GM12878 (cell line): ENCODE data around the gene PRKN. TPM values are rescaled to one million over a fixed set of nuclear protein-coding genes. Genes with fewer than 3 reads are reported as not detected.

Experiments used
- ATAC-seq: fragments of 200-7000 bp; cut with Tn5 transposase; 3 replicates; pipeline ENCODE4 v1.9.1; 2020; ENCODE audit warnings: mild to moderate bottlenecking, moderate library complexity
- BruUV-seq: library from RNA; stranded (reverse); fragments of 400-500 nt; replicated peaks from 2 replicates; lab custom pipeline; 2021; lab: Mats Ljungman, UMichigan
- CTCF ChIA-PET: fragments of 300-600 bp; sonication (Branson Sonifier 250); formaldehyde crosslinking; extraction: SDS; loops from one replicate; lab custom pipeline; 2021; ENCODE audit warnings: inconsistent platforms; lab: Yijun Ruan, JAX
- POLR2A ChIA-PET: fragments of 350-600 bp; formaldehyde crosslinking; extraction: SDS; loops from one replicate; lab custom pipeline; 2021; ENCODE audit warnings: inconsistent platforms; lab: Charles Lee
- RAD21 ChIA-PET: fragments of 300-600 bp; sonication (Branson Sonifier 250); formaldehyde crosslinking; loops from one replicate; lab custom pipeline; 2023; ENCODE audit warnings: antibody characterized with exemption; ENCODE audit not compliant: unreplicated experiment; lab: Charles Lee
- SMC1A ChIA-PET: fragments of 300-600 bp; sonication (Branson Sonifier 250); formaldehyde crosslinking; loops from one replicate; lab custom pipeline; 2023; ENCODE audit not compliant: unreplicated experiment, uncharacterized antibody; lab: Charles Lee
- DNase-seq: peaks from one replicate; pipeline ENCODE4 v3.0.0-alpha.2; 2011; ENCODE audit warnings: low read depth, low spot score
- FAIRE-seq: peaks from 3 replicates; lab custom pipeline; 2011; peaks lifted over from hg19 to GRCh38; lab: Jason Lieb, UNC
- H2AFZ ChIP-seq: 2 replicates; pipeline ENCODE4 v1.6.0; 2011; ENCODE audit warnings: low read depth, low read length, control low read depth; ENCODE audit not compliant: control insufficient read depth
- H3K27ac ChIP-seq: 2 replicates; pipeline ENCODE4 v1.5.1; 2011; ENCODE audit warnings: control low read depth; ENCODE audit not compliant: control insufficient read depth, insufficient read depth
- H3K27me3 ChIP-seq, 2 experiments: replicated peaks in 1 of 2; 2 replicates each; pipeline versions ENCODE4 v1.6.0 to v1.6.1; 2011; ENCODE audit warnings: low read length in 1 of 2; ENCODE audit not compliant: control insufficient read depth in 2 of 2, insufficient read depth in 2 of 2
- H3K36me3 ChIP-seq, 2 experiments: 2 replicates each; pipeline ENCODE4 v1.5.1; 2011; ENCODE audit warnings: low read length in 1 of 2; ENCODE audit not compliant: control insufficient read depth in 2 of 2, insufficient read depth in 2 of 2
- H3K4me1 ChIP-seq: 2 replicates; pipeline ENCODE4 v1.6.1; 2011; ENCODE audit warnings: mild to moderate bottlenecking, low read length, moderate library complexity, mixed read lengths; ENCODE audit not compliant: control insufficient read depth, insufficient read depth
- H3K4me2 ChIP-seq: 2 replicates; pipeline ENCODE4 v1.6.0; 2011; ENCODE audit warnings: control low read depth; ENCODE audit not compliant: control insufficient read depth, insufficient read depth
- H3K4me3 ChIP-seq: fragments of 200-600 bp; sonication (generic); 2 replicates; pipeline ENCODE4 v1.5.1; 2016
- H3K79me2 ChIP-seq: 2 replicates; pipeline ENCODE4 v1.6.0; 2011; ENCODE audit warnings: low read length; ENCODE audit not compliant: control insufficient read depth, insufficient read depth
- H3K9ac ChIP-seq: 2 replicates; pipeline ENCODE4 v1.8.0; 2011; ENCODE audit warnings: low read length, control low read depth, mixed read lengths; ENCODE audit not compliant: control insufficient read depth, insufficient read depth
- H3K9me3 ChIP-seq: replicated peaks from 3 replicates; pipeline ENCODE4 v1.5.1; 2011; ENCODE audit warnings: mild to moderate bottlenecking, low read length; ENCODE audit not compliant: control insufficient read depth, insufficient read depth
- H4K20me1 ChIP-seq: 2 replicates; pipeline ENCODE4 v1.6.0; 2011; ENCODE audit not compliant: control insufficient read depth, insufficient read depth
- CHD2 ChIP-seq: IDR thresholded peaks from 2 replicates; pipeline ENCODE4 v1.6.1; 2011; ENCODE audit warnings: low read depth, low read length, improper control_type of control experiment, borderline replicate concordance
- EED ChIP-seq: sonication (generic); IDR thresholded peaks from 2 replicates; pipeline ENCODE4 v1.6.1; 2016; ENCODE audit warnings: antibody characterized with exemption, low read depth
- EGR1 ChIP-seq, 2 experiments: IDR thresholded peaks; 1 replicate in 1 of 2; 2 replicates in 1 of 2; pipeline ENCODE4 v1.6.1; 2011 to 2012; ENCODE audit warnings: low read depth in 2 of 2, low read length in 2 of 2, borderline replicate concordance in 1 of 2, mild to moderate bottlenecking in 1 of 2, moderate library complexity in 1 of 2
- HSF1 ChIP-seq: fragments of 150-350 bp; IDR thresholded peaks from 2 replicates; pipeline ENCODE4 v1.6.1; 2014; ENCODE audit warnings: mild to moderate bottlenecking, low read depth, low read length
- MAX ChIP-seq: IDR thresholded peaks from 2 replicates; pipeline ENCODE4 v1.6.1; 2012; ENCODE audit warnings: low read depth, low read length, improper control_type of control experiment
- MXI1 ChIP-seq: fragments of 150-350 bp; IDR thresholded peaks from 2 replicates; pipeline ENCODE4 v1.6.1; 2011; ENCODE audit warnings: low read depth, mild to moderate bottlenecking, inconsistent platforms, low read length, improper control_type of control experiment
- PBX3 ChIP-seq: IDR thresholded peaks from 2 replicates; pipeline ENCODE4 v1.6.1; 2011; ENCODE audit warnings: mild to moderate bottlenecking, low read depth, low read length, moderate library complexity; ENCODE audit not compliant: insufficient replicate concordance
- PKNOX1 ChIP-seq: fragments of 450-650 bp; IDR thresholded peaks from 2 replicates; pipeline ENCODE4 v1.6.1; 2016; ENCODE audit warnings: mild to moderate bottlenecking
- RELA ChIP-seq: fragments of 450-650 bp; IDR thresholded peaks from 2 replicates; pipeline ENCODE4 v1.8.0; 2014; ENCODE audit warnings: borderline replicate concordance; ENCODE audit not compliant: partially characterized antibody
- RFX5 ChIP-seq: IDR thresholded peaks from 2 replicates; pipeline ENCODE4 v1.6.1; 2011; ENCODE audit warnings: low read depth, low read length, improper control_type of control experiment
- SIX5 ChIP-seq: IDR thresholded peaks from 2 replicates; pipeline ENCODE4 v1.6.1; 2011; ENCODE audit warnings: mild to moderate bottlenecking, low read depth, low read length, moderate library complexity; ENCODE audit not compliant: severe bottlenecking
- SKIL ChIP-seq: fragments of 450-650 bp; IDR thresholded peaks from 2 replicates; pipeline ENCODE4 v1.6.1; 2017; ENCODE audit warnings: mild to moderate bottlenecking, low read depth, inconsistent platforms; ENCODE audit not compliant: poor library complexity, severe bottlenecking
- SMAD5 ChIP-seq: IDR thresholded peaks from 2 replicates; pipeline ENCODE4 v1.6.1; 2016; ENCODE audit warnings: antibody characterized with exemption, low read depth
- SP1 ChIP-seq: IDR thresholded peaks from one replicate; pipeline ENCODE4 v1.6.1; 2011; ENCODE audit warnings: low read depth, low read length
- SRF ChIP-seq, 2 experiments: IDR thresholded peaks; 2 replicates each; pipeline ENCODE4 v1.6.1; 2011; ENCODE audit warnings: low read depth in 2 of 2, low read length in 2 of 2, mild to moderate bottlenecking in 1 of 2, moderate library complexity in 1 of 2
- WGBS: methylation state at CpG from one replicate; pipeline ENCODE4 v1.1.6; 2016; ENCODE audit warnings: low lambda C conversion rate; ENCODE audit not compliant: insufficient replicate concordance, insufficient coverage; ENCODE audit errors: missing lambda C conversion rate; 5-methylcytosine and 5-hydroxymethylcytosine counted together
- in situ Hi-C: fragments of 300-500 bp; cut with MboI; formaldehyde crosslinking; loops from 9 replicates; pipeline ENCODE4 v1.14.3; 2018; ENCODE audit warnings: mixed read lengths
- intact Hi-C: fragments of 100-400 bp; cut with micrococcal nuclease; formaldehyde crosslinking; loops from one replicate; pipeline ENCODE4 v1.14.2; 2022; ENCODE audit not compliant: unreplicated experiment
- polyA plus RNA-seq, 11 experiments: library from polyadenylated mRNA; depleted of rRNA in 4 of 11; unstranded in 6 of 11; stranded (reverse) in 5 of 11; fragments of >200 nt; fragmentation: Nextera tagmentation in 4 of 11; fragmentation: Illumina TruSeq in 1 of 11; extraction: Ambion mirVana in 4 of 11; extraction: Trizol in 1 of 11; gene quantifications; 1 replicate in 1 of 11; 2 replicates in 10 of 11; pipeline versions ENCODE4 v1.2.1 to v1.2.3, GENCODE V29; 2011 to 2016; ENCODE audit warnings: inconsistent platforms in 2 of 11, missing spikeins in 2 of 11, low read depth in 1 of 11
- total RNA-seq, 4 experiments: library from RNA; depleted of rRNA in 3 of 4; stranded (reverse); fragments of >200 nt in 3 of 4; fragmentation: Illumina TruSeq in 1 of 4; extraction: Trizol in 1 of 4; gene quantifications; 2 replicates each; pipeline versions ENCODE4 v1.2.1 to v1.2.3, GENCODE V29; 2013 to 2021

PRKN gene
- total and polyA plus RNA-seq, 10 of the 15 experiments (the other 5 are each of a cell fraction or from before 2014, with no cell fraction given), result 0.06 to 0.09 TPM; not detected in 8

GRCh38 chr6:161338015-161338414, 1389.6 kb downstream of the PRKN start (continued):
- TF ChIP-seq SKIL, result no peak
- TF ChIP-seq MXI1, result no peak
- no peak for TF ChIP-seq EGR1 (IDR thresholded peaks at IDR 0.05; ENCODE audit: borderline replicate concordance in 1 of 2, low read depth in 2 of 2, low read length in 2 of 2)
- TF ChIP-seq CHD2, result no peak
- TF ChIP-seq MAX, result no peak
- TF ChIP-seq SP1, result no peak
- TF ChIP-seq HSF1, result no peak
- TF ChIP-seq, all 136 proteins: peak for 0

- no peak overlapping the region for H3K4me3 ChIP-seq
- intact Hi-C loops (no loop called here), in situ Hi-C loops (no loop called here)
- no peaks in the 10 kb centered on the region for H3K79me2 ChIP-seq
- 0% methylated on average over 1 of the region's 1 CpG for WGBS
- no peaks in the 10 kb centered on the region for H3K9me3 ChIP-seq
- H3K4me2 ChIP-seq, result no peak overlapping the region
- DNase-seq, result no peak
- SMC1A ChIA-PET, result no interaction called here
- H3K27ac ChIP-seq, result no peak overlapping the region
- no peaks in the 10 kb centered on the region for H3K27me3 ChIP-seq
- no peak overlapping the region for H3K9ac ChIP-seq
- no peak for ATAC-seq
- H3K4me1 ChIP-seq, result no peaks in the 10 kb centered on the region
- no TSS peak for BruUV-seq
- no peaks in the 10 kb centered on the region for H3K36me3 ChIP-seq
- POLR2A ChIA-PET, result no interaction called here
- CTCF ChIA-PET, result no interaction called here
- RAD21 ChIA-PET, result no interaction called here
- no peak overlapping the region for H2AFZ ChIP-seq
- H4K20me1 ChIP-seq, result no peaks in the 10 kb centered on the region
- no peak for FAIRE-seq
- TF ChIP-seq SMAD5 (no peak), RFX5 (no peak), PBX3 (no peak), RELA (no peak), EED (no peak), SRF (IDR thresholded peaks at IDR 0.05; ENCODE audit: low read depth in 2 of 2, low read length in 2 of 2) (no peak), SIX5 (no peak), PKNOX1 (no peak)
Measured at GRCh38 chr6:161336479-161336878, 1391.1 kb downstream of the PRKN start.
